22Rv1 (cell line): ENCODE data around the gene SEPTIN1.

Experiments
- ZFX ChIP-seq: fragments of 450-650 bp; IDR thresholded peaks from 2 replicates; pipeline ENCODE4 v1.6.1; 2017; ENCODE audit warnings: antibody characterized with exemption, borderline replicate concordance
- TF ChIP-seq, protein P1 (sequence below): fragments of 450-650 bp; IDR thresholded peaks from 2 replicates; pipeline ENCODE4 v1.5.1; 2017; ENCODE audit warnings: mild to moderate bottlenecking

DNA sequence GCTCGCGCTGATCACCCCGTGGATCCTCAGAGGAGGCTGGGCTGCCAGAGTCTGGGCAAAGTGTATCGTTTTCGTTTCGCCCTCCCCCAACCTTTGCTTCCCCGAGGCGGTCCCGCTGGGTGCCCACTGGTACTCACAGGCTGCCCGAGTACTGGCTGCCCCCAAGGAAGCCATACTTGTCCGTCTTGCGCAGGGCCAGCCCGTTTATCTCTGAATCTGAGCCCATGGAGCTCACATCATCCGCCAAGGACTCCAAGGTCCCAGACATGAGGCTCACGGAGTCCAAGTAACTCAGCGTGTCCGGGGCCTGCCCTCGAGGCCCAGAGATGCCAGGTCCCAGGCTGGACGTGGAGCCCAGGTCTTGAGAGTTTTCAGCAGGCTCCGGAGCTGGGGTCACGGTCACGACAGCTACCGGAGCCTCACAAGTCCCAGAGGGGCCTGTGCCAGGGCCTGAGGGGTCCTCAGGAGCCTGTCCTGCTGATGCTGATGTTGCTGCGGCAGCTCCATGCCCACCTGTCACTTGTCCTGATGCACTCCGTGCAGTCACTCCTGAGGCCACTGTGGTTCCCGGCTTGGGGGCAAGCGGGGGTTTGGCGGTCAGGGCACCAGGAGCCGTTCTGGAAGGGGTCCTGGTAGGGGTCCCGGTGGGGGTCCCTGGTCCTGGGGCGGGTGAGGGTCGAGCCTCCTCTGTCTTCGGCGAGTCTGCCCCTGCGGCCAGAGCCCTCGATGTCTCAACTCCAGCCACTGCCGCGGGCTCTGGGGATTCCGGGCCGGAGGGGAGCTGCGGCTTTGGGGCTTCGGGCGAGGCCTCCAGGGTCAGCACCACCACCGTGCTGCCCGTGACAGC is 13.0 kb downstream of the SEPTIN1 start:
- TF ChIP-seq, protein P1, sequence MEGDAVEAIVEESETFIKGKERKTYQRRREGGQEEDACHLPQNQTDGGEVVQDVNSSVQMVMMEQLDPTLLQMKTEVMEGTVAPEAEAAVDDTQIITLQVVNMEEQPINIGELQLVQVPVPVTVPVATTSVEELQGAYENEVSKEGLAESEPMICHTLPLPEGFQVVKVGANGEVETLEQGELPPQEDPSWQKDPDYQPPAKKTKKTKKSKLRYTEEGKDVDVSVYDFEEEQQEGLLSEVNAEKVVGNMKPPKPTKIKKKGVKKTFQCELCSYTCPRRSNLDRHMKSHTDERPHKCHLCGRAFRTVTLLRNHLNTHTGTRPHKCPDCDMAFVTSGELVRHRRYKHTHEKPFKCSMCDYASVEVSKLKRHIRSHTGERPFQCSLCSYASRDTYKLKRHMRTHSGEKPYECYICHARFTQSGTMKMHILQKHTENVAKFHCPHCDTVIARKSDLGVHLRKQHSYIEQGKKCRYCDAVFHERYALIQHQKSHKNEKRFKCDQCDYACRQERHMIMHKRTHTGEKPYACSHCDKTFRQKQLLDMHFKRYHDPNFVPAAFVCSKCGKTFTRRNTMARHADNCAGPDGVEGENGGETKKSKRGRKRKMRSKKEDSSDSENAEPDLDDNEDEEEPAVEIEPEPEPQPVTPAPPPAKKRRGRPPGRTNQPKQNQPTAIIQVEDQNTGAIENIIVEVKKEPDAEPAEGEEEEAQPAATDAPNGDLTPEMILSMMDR = no peak
- TF ChIP-seq ZFX = no peak
